NCI-H2081 (cell line): Measurements from ENCODE around the gene ZNFX1.
"Not testable (repeated sequence)": the region's sequence is repeated elsewhere in the genome, so short reads cannot be mapped to it uniquely, and the experiment has no call there.

Source experiments
- DNase-seq, 2 experiments: peaks; one replicate each; lab custom pipeline; 2025; lab: John Stamatoyannopoulos, UW

The ZNFX1 gene

DNA sequence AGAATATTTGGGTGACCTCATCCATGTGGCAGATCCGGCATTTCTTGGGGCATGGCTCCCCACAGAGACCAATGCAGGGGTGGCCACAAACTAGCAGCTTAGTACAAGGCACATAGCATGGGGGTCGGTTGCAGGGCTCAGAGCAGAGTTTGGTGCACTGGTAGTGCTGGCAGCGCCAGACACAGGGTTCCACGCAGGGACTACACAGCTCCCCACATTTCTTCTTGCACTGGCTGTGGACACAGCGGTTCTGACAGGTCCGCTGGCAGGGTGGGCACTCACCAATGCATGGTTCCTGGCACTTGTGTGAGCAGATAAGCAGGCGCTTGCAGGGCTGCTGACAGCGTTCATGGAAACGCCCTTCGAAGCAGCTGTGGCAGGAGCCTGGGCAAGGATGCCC is 29.6 kb downstream of the ZNFX1 start:
- DNase-seq: no peak

DNA sequence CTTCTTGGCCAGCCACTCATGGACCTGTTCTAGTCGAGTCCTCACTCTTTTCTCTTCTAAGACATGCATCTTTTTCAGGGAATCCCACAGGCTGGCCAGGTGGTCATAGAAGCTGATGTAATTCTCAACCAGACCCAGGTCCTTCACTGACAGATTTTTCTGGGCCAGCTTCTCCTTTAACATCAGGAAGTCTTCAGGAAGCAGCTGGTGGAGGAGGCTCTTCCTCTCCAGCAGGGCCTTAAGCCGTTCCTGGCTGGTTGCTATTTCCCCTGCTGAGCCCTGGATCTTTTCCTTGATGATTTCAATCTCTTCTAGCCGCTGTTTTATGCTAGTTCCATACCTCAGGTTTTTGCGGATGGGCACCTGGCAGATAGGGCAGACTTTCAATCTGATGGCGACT is 30.1 kb downstream of the ZNFX1 start:
- DNase-seq: no peak

DNA sequence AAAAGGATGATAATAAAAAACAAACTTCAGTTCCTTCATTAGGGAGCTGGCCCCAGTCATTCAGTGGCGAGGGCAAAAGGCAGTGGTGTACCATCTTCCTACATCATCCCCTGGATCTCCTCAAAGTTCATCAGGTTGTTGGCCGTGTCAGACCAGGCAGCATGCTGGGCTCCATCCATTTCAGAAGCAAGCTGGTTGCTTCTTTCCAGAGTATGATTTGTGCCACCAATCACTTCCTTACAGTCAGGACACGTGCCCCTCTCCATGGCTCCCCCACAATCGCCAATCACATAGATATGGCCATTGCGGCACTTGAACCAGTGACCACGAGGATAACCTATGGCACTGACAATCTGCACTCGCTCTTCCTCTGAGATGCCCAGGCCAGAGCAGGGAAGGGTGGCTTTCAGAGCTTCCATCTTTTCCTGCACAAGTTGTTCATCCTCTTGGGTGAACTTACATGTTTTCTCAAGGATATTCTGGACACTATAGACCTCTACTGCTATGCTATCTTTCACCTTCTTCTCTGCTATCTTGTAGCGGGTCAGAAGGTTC is 30.6 kb downstream of the ZNFX1 start:
- no peak for DNase-seq

DNA sequence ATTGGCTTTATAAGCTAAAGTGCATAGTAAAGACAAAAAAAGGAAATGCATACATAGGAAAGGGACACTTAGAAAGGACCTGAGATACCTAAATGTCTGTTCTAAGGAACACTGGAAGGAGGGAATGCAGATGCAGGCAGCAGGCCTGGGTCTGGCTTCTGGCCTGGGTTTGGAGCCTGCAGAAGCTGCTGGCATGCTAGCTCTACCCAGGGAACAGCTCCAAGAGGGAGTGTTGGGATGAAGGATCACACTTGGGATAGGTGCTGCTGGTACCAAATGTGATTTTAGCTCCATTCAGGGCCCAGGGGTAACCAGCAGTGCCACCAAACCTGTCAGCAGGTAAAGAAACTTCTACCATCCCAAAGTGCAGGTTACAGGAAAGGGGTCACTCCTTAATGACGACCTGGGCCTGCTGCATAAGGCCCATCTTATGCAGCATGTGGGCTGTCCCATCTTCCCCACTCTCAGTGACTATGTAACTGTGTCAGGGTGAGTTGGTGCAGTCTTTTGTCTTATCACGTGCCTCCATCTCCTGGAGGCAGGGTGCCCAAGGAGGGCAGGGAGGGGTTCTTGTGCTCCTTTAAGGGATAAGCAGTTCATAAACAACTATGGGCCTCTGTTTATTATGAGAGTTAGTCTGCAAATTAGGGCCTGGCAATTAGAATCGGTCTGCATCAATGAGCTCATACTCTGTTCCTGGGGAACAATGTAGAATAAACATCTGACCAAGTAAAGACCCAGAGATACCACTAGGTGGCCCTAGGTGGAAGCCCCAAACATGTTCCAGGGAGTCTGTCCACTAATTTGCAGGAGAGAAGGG is 31.7 kb downstream of the ZNFX1 start:
- peak; percentile 16 to 58 for DNase-seq

DNA sequence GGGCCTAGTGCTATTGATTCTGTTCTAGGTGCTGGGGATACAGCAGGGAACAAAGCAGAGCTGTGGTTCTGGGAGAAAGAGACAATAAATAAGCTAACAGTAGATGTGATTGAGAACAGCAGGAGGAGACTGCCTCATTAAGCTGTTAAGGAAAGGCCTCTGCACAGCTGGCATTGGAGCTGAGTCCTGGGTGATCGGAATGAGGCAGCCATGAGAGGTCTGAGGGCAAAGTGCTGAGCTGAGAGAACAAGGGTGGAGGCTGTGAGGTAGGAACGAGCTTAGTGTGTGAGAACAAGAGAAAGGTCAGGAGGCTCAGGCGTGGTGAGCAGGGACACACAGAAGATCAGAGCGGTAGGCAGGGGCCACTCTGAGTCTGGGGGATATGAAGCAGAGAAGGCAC is 40.3 kb downstream of the ZNFX1 start:
- peak in 1 of 2 experiments; percentile 19 for DNase-seq

DNA sequence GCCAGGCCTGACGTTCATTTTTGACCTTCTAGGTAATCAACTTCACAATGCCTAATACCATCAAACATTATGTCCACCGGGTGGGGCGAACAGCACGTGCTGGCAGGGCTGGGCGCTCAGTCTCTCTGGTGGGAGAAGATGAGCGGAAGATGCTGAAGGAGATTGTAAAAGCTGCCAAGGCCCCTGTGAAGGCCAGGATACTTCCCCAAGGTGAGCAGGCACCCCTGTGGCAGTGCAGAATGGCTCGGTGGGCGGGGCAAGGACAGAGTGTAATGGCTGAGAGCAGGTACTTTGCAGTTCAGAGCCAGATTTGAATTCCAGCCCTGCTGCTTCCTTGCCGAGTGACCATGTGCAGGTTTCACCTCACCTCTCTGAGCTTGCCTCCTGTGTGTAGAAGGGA is 41.6 kb downstream of the ZNFX1 start:
- DNase-seq: no peak

DNA sequence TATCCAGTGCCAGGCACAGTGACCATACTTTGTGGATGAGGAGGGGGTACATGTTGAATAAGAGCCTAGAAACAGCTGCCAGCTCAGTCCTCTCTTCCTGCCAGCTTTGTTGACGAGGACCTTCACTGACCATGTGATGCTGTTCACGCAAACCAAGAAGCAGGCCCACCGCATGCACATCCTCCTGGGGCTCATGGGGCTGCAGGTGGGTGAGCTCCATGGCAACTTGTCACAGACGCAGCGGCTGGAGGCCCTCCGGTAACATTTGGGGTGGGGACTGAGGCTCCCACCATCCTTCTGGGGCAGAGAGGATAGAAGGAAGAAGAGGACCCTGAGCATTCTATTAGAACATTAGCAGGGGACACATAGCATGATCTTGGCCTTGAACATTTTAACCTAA is 43.0 kb downstream of the ZNFX1 start:
- no peak for DNase-seq

DNA sequence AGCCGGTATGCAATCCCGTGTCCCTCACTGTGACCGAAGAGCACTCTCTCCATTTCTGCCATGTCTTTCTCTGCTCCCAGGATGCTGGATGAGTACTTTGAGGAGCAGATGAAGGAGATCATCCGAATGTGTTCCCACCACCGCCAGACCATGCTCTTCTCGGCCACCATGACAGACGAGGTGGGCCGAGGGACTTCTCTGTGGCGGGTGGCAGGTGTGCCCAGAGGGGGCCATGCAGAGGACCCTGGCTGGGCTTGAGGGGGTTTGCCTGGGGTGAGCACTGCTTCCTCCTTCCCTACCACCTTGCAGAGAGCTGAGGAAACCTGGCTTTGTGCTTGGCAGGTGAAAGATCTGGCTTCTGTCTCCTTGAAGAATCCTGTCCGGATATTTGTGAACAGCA is 44.6 kb downstream of the ZNFX1 start:
- DNase-seq: no peak

DNA sequence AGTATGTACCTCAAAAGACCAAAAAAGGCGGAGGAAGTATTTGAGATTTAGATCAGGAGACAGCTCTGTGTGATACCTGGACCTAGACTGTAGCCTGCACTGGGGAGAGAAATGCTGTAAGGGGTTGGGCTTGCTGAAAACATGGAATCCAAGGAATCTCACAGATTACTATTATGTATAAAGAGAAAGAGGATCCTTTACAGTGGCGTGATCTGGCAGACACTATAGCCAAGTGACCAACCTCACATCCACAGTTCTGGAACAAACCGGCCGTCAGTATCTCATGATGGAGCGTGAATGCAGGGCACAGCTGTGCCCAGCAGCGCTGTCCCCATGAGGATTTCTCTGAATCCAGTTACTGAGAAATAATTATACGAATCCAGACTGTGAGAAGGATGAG is 46.4 kb downstream of the ZNFX1 start:
- DNase-seq: no peak

DNA sequence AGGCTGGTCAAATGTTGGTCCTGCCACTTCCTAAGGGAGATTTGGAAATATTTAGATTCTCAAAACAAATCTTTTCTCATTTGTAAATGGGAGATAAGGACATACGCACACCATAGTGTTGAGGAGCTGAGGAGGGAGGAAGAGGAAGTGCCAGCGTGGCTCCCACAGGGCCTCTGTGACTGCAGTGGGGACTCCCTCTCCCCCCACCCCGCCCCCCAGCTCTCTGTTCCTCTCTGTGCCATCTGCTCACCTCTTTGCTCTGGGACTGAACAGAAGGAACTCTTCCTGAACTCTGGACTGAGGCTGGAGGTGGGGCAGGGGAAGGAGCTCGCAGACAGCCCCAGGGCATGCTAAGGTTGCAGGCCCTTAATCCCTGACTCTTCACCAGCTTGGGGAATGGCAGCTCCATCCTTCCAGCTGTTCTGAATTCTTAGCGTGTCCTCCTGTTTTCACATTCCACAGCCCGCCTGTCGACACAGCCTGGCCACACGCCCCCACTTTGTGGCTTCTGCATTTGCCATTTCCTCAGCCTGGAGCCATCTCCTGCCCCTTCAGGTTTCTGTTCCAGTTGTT is 47.2 kb downstream of the ZNFX1 start:
- DNase-seq: no peak

DNA sequence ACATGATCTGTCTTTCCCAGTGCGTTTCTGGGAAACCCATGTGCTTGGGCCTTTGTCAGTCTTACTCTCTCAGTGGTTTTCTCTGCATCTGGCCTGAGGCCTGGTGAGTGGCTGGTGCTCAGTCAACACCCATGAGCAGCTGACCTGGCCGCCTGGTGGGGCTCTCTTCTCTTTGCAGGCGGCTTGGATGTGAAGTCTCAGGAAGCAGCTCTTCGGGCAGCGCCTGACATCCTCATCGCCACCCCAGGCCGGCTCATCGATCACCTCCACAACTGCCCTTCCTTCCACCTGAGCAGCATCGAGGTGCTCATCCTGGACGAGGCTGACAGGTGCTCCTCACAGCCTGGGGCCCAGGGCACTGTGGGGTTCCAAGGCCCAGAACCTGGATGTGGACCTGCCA is 47.8 kb downstream of the ZNFX1 start:
- peak; percentile 52 to 80 for DNase-seq

DNA sequence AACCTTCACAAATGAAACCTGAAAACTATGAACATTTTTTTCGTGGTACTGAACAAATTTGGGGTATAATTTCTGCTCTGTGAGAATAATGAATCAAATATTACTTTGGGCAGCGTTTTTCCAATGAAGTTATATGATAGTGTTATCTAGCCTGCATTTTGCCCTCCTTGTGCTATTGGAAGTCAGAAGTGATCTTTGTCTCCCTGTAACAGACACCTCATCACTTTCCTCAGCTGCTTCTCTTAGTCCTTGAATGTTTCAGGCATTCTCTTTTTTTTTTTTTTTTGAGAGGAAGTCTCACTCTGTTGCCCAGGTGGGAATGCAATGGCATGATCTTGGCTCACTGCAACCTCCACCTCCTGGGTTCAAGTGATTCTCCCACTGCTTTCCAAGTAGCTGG is 48.5 kb downstream of the ZNFX1 start:
- DNase-seq: no peak

DNA sequence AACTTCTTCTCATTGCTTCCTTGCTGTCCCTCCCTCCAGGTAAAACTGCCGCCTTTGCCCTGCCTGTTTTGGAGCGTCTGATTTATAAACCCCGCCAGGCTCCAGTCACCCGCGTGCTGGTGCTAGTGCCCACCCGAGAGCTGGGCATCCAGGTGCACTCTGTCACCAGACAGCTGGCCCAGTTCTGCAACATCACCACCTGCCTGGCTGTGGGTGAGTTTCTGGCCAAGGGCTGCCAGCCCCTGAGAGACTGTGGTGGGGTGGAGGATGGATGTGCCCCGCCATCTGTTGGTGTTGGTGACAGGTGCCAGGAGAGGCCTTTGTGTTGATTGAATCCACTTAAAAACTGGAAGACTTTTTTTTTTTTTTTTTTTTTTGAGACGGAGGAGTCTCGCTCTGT is 49.2 kb downstream of the ZNFX1 start:
- peak in 1 of 2 experiments; percentile 23 for DNase-seq

DNA sequence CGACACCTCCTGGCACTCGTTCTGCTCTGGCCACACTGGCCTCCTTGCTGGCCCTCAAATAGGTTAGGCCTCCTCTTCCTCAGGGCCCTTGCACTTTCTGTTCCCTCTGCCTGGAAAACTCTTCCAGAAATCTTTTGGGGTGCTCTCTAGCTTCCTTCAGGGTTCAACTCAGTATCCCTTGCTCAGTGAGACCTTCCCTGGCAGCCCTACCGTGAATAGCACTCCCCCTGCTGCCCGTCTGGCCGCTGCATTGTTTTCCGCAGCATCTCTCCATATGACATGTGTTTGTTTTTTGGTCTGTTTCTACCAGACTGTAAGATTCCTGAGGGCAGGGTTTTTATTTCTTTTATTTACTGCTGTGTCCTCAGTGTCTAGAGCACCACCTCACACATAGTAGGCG is 52.0 kb downstream of the ZNFX1 start:
- no peak for DNase-seq

DNA sequence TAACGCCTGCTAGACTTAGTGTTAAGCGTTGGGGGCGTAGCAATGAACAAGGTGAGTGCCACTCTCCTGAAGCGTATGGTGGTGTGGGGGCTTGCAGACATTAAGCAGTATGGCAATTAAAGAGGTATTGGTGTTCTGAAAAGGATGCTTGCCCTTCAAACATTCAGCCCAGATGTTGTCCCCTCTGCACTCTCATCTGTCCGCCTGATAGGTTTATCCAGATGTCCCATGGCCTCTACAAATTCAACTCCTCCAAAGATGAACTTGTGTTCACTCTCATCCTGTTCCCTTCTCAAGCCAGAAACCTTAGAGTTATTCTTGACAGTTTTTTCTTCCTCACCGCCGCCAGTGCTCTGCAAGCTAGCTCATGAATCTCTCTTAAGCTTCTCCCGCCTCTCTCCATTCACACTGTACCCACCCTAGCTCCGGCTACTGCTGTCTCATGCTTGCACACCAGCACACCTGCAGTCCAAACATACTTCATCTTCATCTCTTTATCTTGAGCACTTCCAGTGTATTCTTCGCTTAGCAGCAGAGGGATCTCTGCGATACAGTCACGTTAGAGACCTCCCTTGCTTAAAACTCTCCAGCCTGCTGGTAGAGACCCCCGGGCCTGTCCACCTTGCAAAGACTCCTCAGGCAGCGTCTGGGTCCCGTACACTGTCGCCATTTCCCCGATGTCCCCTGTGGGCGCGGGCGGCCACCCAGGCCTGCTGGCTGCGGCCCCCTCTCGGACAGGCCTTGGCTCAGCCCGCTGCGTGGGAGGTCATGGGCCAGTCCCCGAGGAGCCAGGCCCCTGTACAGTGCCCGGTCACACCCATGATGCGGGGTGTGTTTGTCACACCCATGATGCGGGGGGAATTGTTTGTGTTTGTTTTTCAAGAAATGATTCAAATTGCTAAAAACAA is 57.7 kb downstream of the ZNFX1 start:
- no peak for DNase-seq

DNA sequence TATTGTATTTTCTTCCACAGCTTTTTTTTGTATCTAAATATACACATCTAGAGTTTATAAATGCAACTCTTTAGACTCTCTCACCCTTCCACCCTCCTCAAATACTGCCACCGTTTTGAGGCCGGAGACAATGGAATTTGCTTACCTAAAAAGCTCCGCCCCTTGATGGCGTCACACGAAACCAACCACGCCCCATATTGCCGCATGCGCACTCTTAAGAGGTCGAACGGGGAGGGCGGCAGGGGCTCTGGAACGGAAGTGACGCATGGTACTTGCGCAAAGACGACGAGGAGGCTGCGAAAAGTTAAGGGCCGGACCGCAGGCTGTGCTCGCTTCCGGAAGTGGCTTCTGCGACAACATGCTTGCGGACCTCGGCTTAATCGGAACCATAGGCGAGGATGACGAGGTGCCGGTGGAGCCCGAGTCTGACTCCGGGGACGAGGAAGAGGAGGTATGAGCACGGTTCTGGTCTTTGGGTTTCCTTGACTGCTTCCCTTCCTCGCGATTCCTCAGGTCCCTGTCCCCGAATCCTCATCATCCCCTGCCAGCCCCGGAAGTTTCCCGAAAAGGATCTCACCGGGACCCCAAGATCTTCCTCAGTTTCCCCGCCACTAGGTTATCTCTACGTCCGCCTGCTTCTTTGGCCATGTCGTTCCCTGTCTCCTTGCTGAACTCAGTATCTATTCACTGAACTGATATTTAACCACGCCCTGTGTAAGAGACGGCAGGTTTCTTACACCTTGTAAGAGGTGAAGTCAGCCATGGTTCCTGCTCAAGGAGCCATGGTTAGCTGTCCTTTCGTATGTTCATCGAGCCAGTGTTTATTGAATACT is 58.5 kb downstream of the ZNFX1 start, which contains the start of gene DDX27:
Gene DDX27 (plus strand): TSS at position 326 of the 833 bp plus-strand sequence. CDS start 33 bp downstream, at position 359.
- peak; percentile 98 to 99 for DNase-seq

DNA sequence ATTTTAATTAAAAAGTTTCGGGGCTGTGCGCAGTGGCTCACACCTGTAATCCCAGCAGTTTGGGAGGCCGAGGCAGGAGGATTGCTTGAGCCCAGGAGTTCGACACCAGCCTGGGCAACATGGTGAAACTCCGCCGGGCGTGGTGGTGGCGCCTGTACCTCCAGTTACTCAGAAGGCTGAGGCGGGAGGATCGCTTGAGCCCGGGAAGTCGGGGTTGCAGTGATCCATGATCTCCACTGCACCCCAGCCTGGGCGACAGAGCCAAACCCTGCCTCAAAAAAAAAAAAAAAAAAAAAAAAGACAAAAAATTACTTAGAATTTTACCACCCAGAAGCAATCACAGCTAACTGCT is 59.1 kb downstream of the ZNFX1 start:
- DNase-seq: not testable (repeated sequence)

DNA sequence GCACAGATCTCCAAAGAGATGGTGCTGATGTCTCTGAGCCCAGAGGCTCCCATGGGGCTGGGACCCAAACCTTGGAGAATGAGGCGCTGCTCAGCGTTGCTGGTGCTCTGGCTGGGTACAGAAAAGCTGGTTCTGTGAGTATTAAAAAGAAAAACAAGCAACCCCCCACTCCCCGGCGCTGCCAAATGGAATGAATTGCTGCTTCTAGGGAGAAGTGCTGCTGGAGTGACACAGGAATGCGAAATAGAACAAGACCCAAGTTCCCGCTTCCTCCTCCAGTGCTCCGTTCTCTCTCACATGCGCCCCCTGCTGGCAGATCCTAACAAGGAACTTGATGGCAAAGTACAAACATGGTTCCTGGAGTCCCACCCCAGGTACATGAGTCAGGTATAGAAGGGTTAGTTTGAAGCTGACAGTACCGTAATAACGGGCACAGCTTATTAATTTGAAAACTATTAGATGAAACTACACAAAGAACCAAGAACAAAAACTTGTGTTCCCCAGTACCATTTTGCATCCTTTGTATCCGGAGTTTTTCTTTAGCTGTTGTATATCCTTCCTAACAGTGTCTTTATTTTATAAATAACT is 60.8 kb downstream of the ZNFX1 start:
- DNase-seq: peak; percentile 82 to 90

DNA sequence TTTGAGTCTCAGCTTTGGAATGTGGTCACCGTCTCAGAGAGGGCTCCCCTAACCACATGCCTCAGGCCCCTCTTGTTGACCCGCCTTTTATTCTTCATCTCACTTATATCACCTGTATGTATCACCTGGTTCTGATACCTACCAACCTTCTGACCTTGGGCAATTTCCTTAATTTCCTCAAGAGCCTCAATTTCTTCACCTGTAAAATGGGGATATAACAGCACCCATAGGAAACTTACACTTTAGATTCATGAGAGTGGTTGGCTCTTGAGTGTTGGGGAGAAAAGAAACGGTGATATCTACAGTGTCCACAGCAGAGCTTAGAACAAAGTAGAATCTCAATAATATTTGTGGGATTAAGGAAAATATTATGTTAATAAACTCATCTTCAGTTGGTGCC is 62.6 kb downstream of the ZNFX1 start:
- no peak for DNase-seq

DNA sequence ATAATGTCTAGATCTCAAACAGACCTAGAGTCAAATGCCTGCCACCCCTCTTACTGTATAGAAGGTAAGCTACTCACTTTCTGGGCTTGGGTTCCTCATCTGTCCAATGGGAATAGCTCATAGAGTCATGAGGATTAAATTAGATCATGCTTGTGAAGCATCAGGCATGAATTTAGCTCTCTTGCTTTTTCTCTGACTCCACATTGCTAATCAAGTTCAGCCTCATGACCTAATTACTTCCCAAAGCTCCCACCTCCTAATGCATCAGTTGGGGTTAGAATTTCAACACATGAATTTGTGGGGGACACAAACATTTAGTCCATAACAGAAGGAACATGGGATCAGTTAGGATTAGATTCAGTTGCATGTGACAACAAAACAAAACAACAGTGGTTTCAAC is 63.3 kb downstream of the ZNFX1 start:
- DNase-seq: no peak

DNA sequence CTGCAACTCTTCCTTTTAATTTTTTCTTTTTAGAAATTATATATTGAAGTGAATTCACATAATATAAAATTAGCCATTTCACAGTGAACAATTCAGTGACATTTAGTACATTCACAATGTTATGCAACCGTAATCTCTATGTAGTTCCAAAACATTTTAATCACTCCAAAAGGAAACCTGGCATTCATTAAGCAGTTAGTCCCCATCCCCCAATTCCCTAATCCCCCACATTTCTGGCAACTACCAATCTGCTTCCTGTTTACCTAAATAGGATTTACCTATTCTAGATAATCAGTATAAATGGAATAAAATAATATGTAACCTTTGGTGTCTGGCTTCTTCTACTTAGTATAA is 67.1 kb downstream of the ZNFX1 start:
- DNase-seq: no peak
